Measurements from ENCODE around the gene PTGER1. TPM values are rescaled to one million over a fixed set of nuclear protein-coding genes. Genes with fewer than 3 reads are reported as not detected.
A peak's percentile ranks its signal among the peaks of the same experiment; 100 is the strongest.

PTGER1 gene
- total RNA-seq, 3 donors from 2014 or later = 0.41 to 1.2 (median 0.63) TPM

DNA sequence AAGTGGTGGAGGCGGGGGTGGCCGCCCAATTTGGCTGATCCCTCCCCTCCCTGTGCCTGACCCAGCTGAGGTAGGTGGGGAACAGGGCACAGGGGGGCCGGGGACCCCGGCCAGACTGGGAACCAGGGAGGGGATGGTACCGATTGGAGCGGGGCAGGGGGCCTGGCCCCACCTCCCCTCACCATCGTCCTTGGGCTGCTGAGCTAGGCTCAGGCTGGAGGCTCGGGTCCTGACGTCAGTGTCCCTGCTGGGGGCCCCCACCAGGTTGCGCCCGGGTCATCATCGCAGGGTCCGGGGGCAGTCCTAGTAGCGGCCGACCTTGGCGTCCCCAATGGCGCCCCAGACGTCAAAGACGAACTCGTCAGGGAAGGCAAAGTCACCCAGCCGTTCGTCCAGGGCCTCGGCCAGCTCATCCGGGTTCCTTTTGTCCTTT is 3.0 kb upstream of the PTGER1 start:
- no peaks in the 10 kb centered on the region for H3K9me3 ChIP-seq
- DNase-seq (peak in 1 of 3 donors; percentile 54), ATAC-seq (no peak)
- intact Hi-C loops (cut with DNase I, micrococcal nuclease) = no loop called here
- H3K4me3 ChIP-seq = no peak overlapping the region
- TF ChIP-seq, protein P1, sequence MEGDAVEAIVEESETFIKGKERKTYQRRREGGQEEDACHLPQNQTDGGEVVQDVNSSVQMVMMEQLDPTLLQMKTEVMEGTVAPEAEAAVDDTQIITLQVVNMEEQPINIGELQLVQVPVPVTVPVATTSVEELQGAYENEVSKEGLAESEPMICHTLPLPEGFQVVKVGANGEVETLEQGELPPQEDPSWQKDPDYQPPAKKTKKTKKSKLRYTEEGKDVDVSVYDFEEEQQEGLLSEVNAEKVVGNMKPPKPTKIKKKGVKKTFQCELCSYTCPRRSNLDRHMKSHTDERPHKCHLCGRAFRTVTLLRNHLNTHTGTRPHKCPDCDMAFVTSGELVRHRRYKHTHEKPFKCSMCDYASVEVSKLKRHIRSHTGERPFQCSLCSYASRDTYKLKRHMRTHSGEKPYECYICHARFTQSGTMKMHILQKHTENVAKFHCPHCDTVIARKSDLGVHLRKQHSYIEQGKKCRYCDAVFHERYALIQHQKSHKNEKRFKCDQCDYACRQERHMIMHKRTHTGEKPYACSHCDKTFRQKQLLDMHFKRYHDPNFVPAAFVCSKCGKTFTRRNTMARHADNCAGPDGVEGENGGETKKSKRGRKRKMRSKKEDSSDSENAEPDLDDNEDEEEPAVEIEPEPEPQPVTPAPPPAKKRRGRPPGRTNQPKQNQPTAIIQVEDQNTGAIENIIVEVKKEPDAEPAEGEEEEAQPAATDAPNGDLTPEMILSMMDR (IDR thresholded peaks at IDR 0.05) = no peak
- H3K4me1 ChIP-seq (ENCODE audit: low read depth) = peaks cover 24% of the 10 kb centered on the region
- no peaks in the 10 kb centered on the region for H3K36me3 ChIP-seq (ENCODE audit: low read depth)

DNA sequence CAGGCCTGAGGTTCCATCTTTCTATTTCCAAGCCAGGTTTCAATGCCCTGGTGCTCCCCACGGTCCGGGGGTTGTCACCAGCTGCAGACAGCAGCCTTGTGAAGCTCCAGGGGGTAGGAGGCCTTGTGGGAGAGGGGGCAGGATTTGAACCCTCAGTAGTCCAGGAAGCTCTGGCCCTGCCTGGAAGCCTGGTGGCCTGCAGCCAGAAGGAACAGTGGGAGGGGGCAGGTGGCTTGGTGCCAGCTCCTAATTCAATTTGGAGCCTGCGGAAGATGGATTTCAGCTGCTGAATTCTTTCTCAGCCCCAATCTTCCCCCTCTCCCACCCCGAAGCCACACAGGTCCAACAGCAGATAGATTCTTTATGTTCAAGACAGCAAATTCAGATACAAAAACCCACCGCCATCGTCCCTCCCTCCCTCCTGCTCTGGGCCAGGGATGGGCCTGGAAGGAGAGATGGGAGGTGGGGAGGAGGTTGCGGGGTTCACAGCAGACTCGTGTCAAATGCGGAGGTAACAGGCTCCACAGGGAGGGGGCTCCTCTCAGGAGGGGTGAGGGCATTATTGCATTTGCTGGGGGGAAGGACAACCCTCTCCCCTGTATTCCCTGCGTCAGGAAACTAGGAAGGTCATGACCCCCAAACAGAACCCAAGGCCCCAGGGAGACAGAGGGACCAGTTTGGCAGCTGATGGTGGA is 2.4 kb upstream of the PTGER1 start:
- intact Hi-C loops (cut with DNase I, micrococcal nuclease) = no loop called here
- Histone ChIP-seq H3K36me3 (ENCODE audit: low read depth) (no peaks in the 10 kb centered on the region), H3K9me3 (no peaks in the 10 kb centered on the region), H3K4me3 (no peak overlapping the region), H3K4me1 (ENCODE audit: low read depth) (peaks cover 27% of the 10 kb centered on the region)
- TF ChIP-seq, protein P1 (IDR thresholded peaks at IDR 0.05) = no peak
- DNase-seq (no peak), ATAC-seq (no peak)

DNA sequence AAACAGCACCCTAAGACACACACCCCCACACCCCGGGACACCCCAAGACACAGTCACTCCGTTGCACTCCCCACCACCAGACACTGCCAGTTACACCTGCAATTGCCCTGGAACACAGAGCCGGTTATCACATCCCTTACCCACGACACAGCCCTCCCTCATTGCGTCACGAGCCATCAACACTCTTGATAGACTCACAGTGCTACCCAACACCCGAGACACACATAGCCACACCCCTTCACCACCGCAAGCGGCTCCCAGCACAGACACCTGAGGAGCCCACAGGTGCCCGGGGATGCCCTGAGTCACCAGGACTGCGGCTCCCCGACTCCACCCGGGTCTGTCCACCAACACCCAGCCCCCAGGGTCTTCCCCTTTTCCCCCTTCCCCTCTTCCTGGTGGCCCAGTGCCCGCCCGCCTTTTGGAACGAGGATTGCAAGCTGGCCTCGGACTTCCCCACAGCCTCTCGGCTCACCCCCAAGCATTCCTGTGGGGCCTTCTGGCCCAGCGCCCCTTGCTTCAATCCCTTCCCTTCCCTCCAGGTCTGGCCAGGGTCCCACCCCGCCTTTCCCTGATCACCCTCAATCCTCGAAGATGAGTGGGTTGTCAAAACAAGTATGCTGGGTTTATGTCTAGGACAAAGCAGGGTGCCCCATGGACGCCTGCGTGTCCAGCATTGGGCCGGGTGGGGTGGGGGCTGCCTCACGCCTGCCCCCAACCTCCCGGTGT is 1.7 kb upstream of the PTGER1 start:
- peaks cover 34% of the 10 kb centered on the region for H3K4me1 ChIP-seq (ENCODE audit: low read depth)
- TF ChIP-seq, protein P1 (IDR thresholded peaks at IDR 0.05) = no peak
- H3K4me3 ChIP-seq = no peak overlapping the region
- no peaks in the 10 kb centered on the region for H3K9me3 ChIP-seq
- DNase-seq = peak in 2 of 3 donors; percentile 49 to 69
- ATAC-seq = peak; percentile 29
- no peaks in the 10 kb centered on the region for H3K36me3 ChIP-seq (ENCODE audit: low read depth)
- intact Hi-C loops (cut with DNase I, micrococcal nuclease) = no loop called here

DNA sequence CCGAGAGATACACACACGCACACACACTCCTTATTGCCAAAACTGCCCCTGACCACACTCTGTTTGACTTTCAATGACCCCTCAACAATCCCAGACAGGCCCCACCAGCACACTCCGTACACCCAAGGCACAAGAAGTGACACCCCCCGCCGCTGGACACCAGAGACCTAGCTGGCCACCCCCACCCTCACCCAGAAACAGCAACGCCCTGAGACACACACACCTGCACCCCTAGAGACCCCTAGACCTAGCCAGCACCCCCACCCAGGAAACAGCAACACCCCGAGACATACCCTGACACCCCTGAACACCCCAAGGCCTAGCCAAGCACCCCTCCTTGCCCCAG is 1.1 kb upstream of the PTGER1 start:
- intact Hi-C loops (cut with DNase I, micrococcal nuclease) = no loop called here
- H3K4me1 ChIP-seq (ENCODE audit: low read depth) = peaks cover 34% of the 10 kb centered on the region
- TF ChIP-seq, protein P1 (IDR thresholded peaks at IDR 0.05) = no peak
- ATAC-seq = no peak
- no peak overlapping the region for H3K4me3 ChIP-seq
- H3K9me3 ChIP-seq = no peaks in the 10 kb centered on the region
- no peaks in the 10 kb centered on the region for H3K36me3 ChIP-seq (ENCODE audit: low read depth)
- DNase-seq = no peak

DNA sequence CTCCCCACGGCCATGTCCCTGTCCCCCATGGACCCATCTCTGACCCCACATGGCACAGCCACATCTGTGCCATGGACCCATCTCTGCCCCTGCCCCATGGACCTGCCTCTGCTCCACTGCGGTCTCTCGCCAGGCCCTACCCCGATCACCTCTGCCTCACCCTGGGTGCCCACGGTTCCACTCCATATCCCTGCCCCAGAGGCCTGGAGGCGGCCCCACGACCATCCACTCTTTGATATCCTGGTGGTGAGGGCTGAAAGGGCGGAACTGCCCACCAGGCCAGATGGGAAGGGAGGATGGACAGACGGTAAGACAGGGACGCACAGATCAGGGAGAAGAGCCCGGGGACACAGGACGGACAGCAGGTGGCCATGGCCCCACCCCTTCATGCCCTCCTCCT is 327 bp downstream of the PTGER1 start:
- peak; percentile 2 for ATAC-seq
- TF ChIP-seq, protein P1 (IDR thresholded peaks at IDR 0.05) = no peak
- intact Hi-C loops (cut with DNase I, micrococcal nuclease) = no loop called here
- Histone ChIP-seq H3K36me3 (ENCODE audit: low read depth) (no peaks in the 10 kb centered on the region), H3K4me1 (ENCODE audit: low read depth) (peaks cover 34% of the 10 kb centered on the region), H3K9me3 (no peaks in the 10 kb centered on the region), H3K4me3 (no peak overlapping the region)
- peak in 1 of 3 donors; percentile 50 for DNase-seq
